ENCODE results near the gene LMTK2.
"Not testable (repeated sequence)": the region's sequence is repeated elsewhere in the genome, so short reads cannot be mapped to it uniquely, and the experiment has no call there.

Gene LMTK2

GRCh38 chr7:98205162-98205845, 98.6 kb downstream of the LMTK2 start:
- DNase-seq: no peak

DNA sequence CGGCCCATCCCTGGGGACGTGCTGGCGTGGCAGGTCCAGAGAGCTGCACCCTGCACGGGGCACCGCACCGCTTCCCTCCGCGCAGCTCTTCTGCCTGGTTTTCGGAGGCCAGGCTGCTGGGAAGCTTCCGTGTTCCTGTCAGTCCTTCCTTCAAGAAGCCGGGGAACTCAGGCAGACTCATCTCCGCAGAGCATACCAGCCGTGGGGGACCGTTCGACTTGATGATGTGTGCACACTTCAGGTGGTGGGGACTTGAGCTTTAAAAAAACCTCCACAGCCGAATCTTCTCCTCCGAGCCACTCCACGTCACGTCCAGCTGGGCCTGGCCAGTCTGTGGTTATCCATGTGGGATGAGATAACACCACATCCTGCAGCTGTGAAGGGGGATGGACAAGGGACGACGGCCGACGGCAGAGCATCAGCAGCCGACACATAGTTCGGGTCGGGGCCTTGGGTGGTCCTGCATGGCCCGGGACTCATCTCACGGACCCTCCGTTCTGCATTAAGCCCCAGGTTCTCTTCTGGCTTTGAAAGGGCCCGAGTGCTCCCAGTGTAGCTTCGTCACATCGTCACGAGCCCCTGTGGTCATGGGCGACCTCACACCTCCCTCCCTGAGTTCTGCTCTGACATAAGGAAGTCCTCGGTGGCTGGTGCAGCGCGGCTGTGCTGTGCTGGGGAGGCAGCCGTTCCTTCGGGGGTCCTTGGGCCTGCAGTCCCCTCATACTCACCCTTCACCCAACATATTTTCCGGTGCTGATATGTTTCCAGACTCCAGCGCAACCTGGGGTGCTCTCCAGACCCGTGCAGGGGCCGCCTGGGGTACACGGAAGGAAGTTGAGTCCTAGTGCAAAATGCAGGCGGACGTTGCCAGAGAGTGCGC, 100.0 kb downstream of the LMTK2 start:
- no peak for DNase-seq

- DNase-seq: no peak
These were observed 102.7 kb downstream of the LMTK2 start for GRCh38 chr7:98209166-98209920.

DNA sequence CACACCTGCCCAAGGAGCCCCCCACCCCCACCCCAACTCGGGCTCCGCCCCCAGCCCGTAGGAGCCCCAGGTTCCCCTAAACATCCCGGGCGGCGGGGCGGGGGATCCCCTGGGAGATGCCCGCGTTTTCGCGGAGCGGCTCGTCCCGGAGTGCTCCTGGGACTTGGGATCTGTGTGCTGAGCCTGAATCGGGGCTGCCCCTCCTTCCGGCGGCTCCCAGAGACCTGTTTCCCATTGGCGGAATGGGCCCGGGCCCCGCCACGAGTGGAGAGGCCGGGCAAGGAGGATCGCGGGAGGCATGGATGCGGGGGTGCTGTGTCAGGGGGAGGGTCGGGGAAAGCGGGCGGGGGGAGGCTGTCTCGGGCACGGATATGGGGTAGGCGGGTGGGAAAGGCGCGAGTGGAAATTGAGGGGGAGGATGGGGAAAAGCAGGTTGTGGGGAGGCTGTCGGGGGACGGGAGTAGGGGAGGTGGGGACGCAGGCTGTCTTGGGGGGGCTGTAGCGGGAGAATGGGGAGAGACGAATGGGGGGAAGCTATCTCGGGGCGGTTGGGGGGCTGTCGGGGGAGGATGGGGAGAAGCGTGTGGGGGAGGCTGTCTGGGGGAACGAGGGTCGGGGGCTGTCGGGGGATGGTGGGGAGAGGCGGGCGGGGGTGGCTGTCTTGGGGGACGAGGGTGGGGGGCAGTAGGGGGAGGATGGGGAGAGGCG, 104.0 kb downstream of the LMTK2 start:
- DNase-seq: no peak

DNA sequence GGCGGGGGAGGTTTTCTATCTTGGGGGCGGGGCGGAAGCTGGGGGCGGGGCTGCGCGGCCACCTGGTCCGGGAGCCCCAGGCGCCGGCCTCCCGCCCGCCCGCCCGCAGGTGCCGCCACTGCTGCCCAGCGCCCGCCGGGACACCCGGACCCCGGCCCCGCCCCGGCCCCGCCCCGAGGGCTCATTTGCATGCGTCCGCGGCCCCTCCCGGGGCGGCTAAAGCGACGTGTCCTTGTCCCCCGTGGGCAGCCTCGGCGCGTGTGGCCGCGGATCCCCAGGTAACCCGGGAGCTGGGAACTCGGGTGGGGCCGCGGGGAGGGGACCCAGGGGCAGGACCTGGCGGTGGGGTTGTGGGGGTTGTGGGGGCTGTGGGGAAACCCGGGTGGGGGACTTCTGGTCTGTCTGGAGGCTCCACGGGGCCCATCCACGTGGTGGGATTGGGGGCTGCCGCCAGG, 104.6 kb downstream of the LMTK2 start, which contains the start of gene BHLHA15:
TSS of gene BHLHA15 (plus strand) at position 219 of the 455 bp plus-strand sequence. CDS start 871 bp downstream, outside the sequence.
- peak; percentile 28 for DNase-seq

DNA sequence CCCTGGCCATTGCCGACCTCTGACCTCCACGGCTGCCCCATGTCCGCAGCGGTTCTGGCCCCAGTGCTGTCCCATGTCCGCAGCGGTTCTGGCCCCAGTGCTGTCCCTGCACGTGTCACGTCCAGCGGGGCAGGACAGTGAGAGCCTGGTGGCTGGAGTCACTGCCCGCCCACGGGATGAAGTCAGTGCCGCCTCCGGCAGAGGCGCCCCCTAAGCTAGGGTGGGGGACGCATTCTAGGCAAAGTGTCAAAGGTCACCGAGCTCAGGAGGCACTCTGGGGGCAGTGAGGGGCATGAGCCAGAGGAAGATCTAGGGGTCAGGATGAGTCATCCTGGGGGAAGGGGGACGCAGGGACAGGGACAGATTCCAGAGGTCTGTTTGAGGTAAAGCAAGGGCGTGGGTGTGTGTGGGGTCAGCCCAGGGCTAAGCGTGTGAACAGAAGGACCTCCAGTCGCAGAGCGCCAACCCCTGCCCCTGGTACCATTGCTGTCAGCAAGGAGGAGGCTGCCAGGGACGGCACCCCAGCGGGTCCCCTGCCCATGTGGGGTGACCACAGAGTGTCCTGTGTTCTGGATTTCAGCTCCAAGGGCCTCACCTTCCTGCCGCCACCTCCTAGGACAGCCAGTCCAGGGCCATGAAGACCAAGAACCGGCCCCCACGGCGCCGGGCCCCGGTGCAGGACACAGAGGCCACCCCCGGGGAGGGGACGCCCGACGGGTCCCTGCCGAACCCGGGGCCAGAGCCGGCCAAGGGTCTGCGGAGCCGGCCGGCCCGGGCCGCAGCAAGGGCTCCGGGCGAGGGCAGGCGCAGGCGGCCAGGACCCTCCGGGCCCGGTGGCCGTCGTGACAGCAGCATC, 105.2 kb downstream of the LMTK2 start:
- no peak for DNase-seq

- DNase-seq: no peak
These were observed 105.9 kb downstream of the LMTK2 start for GRCh38 chr7:98212532-98213041.

DNA sequence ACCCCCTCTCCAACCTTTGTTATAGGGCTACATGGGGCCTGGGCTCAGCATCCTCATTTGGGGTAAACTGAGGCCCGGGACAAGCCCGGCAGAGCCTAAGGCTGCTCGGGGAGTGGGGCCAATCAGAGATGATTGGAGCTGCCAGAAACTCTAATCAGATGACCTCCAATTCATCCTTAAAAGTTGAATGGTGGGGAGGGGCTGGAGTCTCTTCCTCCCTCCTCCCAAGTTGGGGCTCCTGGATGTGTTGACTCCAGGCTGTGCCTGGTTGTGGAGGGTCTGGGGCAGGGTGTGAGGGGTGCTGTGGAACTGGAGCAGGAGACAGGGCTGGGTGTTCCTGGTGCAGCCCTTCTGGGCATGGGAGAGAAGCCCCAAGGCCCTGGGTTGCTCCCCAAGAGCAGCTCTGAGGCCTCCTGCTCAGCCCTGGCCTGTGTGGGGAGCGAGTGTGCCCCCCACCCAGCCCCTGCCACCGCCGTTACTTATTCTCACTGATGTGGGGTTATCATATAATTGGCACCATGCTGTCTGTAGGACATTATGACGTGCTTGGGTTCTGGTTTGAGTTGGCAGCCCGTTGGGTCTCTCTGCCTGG, 106.7 kb downstream of the LMTK2 start:
- DNase-seq: no peak

DNA sequence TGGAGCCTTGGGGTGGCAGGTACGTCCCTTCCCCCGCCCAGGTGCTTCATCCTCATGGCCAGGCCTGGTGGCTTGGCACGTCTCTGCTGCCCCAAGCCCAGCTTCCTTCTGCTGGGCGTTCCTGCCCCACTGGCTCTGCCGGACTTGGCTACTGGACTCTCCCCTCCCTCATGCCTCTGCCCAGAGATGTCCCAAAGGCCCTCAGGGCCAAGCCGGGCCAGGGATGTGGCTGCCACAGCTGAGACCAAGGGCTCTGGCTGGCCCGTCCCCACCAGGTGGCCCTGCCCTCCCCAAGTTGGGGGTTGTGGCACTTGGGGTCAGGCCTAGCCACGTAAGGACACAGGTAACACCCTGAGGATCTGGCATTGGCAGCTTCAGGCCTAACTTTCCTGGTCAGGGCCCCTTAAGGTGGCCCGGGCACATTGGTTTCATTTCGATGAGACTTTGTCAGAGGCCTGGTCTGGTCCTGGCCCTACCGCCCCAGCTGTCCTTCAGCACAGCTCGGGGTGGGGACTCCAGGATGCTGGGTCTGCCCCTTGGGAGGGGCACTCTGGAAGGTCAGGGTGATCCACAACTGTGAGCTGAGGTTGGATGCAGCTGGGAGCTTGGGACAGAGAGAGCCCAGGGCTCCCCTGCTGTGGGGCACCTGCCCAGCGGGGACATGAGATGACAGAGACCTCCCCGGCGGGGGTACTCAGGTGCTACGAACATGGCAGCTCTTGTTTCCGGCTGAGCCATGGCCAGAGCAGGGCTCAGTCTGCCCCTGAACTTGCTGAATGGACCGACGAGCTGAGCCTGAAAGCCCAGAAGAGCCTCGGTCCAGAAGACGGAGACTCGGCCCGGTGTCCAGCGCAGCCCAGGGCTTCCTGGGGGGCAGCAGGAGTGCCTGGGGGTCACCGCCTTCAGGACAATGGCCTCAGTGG, 107.5 kb downstream of the LMTK2 start:
- no peak for DNase-seq

- no peak for DNase-seq
These were observed 108.2 kb downstream of the LMTK2 start for GRCh38 chr7:98214811-98215321.

GRCh38 chr7:98215561-98216495, 109.2 kb downstream of the LMTK2 start:
- DNase-seq: no peak

GRCh38 chr7:98216941-98217622, 110.4 kb downstream of the LMTK2 start:
- no peak for DNase-seq

- DNase-seq: no peak
These were observed 111.2 kb downstream of the LMTK2 start for GRCh38 chr7:98217623-98218582.

DNA sequence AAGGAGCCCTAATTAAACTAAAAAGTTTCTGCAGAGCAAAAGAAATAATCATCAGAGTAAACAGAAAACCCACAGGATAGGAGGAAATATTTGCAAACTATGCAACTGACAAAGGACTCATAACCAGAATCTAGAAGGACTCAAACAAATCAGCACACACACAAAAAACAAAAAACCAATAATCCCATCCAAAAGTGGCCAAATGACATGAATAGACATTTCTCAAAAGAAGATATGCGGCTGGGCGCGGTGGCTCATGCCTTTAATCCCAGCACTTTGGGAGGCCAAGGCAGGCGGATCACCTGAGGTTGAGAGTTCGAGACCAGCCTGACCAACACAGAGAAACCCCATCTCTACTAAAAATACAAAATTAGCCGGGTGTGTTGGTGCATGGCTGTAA, 112.7 kb downstream of the LMTK2 start:
- DNase-seq: not testable (repeated sequence)

- DNase-seq: no peak
These were observed 115.2 kb downstream of the LMTK2 start for GRCh38 chr7:98221611-98222532.

Measured in COR-L47 (cell line).